HG03457 (cell line): Measurements from ENCODE around the gene TREM1.
"Not testable (repeated sequence)": the region's sequence is repeated elsewhere in the genome, so short reads cannot be mapped to it uniquely, and the experiment has no call there.

ENCODE experiments used
- ATAC-seq: cut with Tn5 transposase; IDR thresholded peaks from one replicate; pipeline ENCODE4 v1.9.1; 2021; ENCODE audit warnings: moderate number of reproducible peaks; ENCODE audit not compliant: unreplicated experiment

The TREM1 gene

DNA sequence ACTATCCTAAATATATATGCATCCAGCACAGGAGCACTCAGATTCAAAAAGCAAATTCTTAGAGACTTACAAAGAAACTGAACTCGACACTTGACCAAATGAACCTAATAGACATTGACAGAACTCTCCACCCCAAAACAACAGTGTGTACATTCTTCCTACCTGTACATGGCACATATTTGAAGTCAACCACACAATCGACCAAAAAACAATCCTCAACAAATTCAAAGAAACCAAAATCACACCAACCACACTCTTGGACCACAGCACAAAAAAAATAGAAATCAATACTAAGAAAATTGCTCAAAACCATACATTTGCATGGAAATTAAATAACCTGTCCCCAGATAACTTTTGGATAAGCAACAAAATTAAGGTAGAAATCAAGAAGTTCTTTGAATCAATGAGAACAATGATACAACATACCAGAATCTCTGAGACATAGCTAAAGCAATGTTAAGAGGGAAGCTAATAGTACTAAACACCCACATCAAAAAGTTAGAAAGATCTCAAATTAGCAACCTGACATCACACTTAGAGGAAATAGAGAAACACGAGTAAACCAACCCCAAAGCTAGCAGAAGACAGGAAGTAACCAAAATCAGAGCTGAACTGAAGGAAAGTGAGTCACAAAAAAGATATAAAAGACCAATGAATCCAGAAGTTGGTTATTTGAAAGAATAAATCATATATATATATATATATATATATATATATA lies 12.5 kb upstream of the TREM1 start:
- no peak for ATAC-seq

DNA sequence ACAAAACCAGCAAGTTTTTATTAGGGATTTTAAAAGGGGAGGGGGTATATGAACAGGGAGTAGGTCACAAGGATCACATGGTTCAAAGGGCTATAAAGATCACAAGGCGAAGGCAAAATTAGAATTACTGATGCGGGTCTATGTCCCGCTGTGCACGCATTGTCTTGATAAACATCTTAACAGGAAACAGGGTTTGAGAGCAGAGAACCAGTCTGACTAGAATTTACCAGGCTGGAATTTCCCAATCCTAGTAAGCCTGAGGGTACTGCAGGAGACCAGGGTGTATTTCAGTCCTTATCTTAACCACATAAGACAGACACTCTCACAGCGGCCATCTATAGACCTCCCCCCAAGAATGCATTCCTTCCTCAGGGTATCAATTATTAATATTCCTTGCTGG lies 10.8 kb upstream of the TREM1 start:
- not testable (repeated sequence) for ATAC-seq

DNA sequence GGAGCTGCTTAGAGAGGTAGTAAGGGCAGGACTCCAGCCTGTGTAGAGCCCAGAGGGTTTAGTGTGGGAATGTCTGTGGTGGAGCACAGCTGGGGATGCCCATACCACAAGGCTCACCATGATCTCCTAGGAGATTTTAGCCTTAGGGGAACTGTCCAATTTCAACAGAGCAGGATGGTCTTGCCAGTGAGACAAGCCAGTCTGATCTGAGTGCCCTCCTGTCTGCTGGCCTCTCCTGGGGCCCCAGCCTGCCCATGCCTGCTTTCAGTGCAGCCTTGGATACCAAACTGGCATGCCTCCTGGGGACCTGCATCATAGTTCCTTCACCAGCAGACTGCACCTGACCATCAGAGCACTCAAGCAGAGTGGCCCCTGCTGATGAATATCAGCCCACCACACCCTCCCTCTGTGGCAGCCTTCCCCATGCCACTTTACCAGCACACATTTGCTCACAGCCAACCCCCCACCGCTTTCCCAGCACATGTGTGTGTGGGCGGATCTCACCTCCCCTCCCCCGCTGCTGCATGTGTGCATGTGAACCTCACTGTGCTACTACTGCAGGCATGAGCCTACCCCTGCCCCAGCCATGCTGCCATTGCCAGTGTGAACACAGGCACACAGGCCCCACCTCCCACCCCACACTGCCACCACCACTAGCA lies 7.9 kb upstream of the TREM1 start:
- no peak for ATAC-seq

DNA sequence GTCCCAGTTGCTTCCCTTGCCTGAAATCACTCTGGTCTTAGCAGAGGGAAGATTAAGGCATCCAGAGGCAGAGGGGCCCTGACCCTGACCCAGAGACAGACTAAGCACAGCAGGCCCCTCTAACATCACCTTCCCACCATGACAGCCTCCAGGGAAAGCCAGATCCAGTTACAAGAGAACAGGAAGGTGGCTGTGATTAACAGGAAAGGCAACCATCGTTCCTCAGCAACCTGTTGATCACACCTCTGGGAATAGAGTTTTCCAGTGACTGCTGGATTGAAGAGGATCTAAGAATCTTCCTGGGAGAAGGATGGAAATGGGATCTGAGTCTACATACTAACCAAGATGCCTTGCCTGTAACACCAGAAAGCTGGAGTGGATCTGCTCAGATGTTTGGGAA lies 5.2 kb upstream of the TREM1 start:
- ATAC-seq, result no peak

DNA sequence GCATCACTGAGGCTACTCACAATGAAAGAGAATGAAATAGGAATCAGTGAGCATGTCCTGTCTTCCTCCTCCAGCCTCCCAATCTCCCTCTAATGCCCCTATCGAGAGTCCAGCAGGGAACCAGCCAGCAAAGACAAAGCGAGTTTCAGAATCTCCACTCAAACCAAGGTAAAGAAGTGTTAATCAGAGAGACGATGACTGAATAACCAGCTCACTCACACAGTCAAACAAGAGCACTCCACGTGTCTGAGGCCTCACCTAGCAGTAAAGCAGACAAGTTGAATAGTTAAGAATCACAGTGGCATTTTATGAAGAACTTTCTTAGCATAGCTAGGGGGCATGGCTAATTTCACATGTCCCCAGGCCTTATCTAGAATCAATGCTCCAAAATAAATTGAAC lies 3.3 kb upstream of the TREM1 start:
- ATAC-seq, result no peak

DNA sequence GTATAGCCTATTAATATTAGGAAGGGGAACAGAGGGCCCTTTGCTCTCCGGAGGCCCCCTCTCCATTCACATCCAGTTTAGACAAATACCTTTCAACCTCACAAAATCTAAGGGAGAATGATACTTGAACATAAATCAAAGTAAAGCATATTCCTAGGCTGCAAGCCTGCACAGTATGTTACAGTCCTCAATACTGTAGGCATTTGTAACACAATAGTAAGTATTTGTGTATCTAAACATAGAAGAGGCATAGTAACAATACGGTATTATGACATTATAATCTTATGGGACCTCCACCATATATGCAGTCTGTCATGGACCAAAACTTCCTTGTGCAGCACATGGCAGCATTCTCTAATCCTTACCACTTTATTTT lies 2.3 kb upstream of the TREM1 start:
- ATAC-seq, result no peak

DNA sequence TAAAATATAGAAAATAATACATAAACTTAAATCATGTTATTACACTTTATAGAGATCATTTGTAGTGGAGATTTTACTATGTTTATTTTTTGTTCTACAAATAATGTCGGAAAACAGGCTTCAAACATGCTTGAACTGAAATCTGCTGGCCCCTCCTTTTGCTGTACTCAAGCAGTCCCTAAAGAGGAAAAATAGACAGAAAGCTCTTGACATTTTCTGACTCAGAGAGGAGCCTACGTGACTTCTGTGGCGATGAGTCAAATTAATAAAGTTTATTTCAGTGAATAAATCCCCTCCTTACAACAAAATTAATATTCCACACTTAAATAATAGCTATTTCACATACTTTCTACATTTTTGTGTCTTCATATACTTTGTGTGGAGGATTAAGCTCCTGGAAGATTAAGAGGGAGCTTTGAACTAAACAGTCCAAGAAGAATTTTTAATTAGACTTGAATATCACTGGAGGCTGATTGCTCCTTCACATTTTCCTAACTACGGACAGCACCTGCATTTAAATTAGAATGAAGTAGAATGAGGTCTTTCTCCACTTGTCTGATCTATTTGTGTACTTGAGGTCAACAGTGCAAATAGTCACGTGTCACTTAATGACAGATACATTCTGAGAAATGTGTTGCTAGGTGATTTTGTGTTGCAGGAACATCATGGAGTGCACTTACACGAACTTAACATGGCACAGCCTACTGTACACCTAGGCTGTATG lies 1.7 kb upstream of the TREM1 start:
- ATAC-seq, result no peak

DNA sequence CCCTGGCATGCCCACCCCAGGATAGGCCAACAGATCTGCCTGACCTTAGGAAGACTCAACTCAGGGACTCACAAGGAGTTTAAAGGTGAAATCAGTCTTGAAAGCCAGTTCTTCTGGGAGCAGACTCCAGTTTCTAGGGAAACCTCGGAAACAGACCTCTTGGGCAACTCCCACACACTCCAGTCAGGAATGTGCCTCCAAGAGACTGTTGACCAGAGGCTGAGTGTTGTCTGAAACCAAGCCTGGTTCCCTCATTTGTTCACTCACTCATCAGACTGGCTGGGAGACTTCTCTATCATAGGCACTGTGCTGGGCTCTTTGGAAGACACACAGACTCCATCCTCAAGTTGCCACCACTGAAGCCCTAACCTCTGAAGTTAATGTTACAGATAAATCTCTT lies 1.8 kb downstream of the TREM1 start:
- ATAC-seq, result no peak

DNA sequence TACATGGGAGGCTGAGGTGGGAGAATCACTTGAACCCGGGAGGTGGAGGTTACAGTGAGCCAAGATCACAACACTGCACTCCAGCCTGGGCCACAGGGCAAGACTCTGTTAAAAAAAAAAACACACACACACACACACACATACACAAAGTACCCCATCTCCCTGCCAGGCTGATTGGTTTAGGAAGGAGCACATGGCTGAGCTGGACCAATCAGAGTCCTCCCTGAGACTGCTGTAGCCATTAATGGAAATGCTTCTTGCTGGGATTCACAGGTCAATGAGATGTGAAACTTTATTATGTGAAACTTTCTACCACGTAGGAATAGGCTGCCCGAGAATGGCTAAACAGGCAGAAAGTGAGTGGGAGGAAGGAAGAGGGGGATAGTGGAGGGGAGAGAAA lies 2.9 kb downstream of the TREM1 start:
- no peak for ATAC-seq

DNA sequence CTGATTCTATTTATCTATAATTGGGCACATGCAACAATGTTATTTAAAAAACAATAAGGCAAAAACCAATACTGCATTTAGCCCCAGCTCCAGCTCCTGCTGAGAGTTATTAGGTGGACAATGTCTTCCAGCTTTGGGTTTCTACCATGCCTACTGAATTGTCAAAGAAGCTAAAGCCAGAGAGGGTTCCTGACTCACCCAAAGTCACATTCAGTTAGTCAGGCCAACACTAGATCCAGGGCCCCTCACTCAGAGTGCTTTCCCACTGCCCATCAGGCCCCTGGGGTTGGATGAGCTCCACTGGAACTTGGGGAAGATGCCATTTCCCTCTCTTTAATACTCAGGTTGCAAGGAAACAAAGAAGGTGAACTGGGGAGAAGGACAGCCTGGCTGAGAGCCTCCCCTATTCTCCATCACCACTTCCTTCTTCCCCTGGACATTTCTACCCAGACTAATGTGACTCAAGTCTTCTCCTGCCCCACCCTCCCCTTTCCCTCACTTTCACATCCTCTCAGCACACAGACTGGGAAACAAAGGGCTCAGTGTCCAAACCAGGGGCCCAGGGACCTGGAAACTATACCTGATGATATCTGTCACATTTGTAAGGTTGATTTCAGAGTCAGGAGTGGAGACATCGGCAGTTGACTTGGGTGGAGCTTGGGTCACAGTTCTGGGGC lies 6.0 kb downstream of the TREM1 start:
- ATAC-seq, result no peak

DNA sequence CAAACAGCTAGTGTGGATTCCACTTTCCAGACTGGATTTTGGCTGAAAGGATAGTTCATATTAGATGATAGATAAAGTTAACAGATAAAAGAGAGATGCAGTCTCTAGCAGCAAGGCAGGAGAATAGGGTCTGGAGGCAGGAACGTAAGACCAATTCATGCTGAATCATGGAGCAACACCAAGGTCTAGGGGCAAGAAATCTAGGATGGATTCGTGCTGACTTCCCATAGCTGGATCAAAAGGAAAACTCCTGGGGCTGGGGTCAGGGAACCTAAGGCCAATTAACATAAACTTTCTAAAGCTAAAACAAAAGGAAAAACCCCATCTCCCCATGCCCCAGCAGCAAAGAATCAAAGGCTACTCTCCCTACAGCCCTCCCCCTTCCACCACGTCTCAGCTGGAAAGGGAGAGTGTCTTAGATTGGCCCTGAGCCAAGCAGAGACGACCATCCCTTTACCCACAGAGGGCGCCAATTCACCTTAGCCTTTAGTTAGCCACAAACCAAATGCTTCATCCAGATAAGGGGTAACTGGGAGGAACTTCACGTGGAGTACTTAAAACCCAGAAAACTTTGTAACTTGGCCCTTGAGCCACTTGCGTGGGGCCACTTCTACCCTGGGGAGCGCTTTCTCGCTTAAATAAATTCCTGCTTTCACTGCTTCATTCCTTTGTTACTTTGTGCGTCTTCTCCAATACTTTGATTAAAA lies 7.6 kb downstream of the TREM1 start:
- ATAC-seq, result no peak

DNA sequence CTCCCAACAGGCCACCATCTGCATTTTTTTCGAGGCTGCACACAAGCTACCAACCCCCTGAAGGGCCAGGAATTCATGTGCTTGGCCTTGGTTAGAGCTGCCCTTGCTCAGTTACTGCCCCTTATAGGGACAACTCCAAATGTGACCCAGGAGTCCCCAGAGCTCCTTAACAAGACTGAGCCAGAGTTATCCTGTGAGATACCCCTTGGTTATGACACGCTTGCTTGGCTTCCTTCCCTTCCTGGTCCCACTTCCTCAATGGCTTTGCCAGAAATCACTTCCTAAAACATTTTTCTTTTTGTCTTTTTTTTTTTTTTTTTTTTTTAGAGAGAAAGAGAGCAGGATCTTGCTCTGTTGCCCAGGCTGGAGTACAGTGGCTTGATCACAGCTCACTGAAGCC lies 8.9 kb downstream of the TREM1 start:
- no peak for ATAC-seq

DNA sequence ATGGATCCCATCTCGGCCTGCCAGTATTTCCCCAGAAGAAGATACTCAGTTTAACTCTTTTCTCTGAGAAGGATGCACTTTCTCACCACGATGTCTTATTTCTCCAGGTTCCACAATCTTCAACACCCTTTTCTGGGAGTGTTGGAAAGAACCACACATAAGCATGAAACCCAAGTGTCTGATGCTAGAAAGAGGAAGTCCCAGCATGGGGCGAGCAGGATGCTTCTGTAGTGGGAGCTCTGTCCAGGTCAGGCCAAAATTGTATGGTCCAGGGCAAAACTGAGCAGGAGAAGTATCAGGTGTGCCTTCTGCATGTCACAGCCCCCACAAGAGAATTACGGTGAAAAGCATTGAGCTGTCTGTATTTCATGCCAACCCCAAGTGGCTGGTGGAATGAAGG lies 11.0 kb downstream of the TREM1 start:
- ATAC-seq, result no peak

DNA sequence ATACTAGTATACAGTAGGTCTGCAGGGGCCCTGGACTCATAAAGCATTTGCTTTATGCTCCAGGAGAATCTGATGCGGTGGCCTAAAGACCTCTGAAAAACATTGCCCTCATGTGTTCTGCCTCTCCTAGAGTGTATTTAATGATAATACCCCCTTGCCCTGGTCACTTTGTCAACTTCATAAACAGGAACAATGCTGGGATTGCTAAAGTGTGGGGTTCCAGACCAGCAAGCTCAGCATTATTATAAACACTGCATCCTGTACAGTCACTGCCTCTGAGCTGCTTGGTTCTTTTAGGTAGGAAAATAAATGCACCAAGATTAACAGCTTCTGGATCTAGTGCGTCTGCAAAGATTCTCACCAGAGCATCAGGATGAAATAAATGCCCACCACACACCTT lies 12.2 kb downstream of the TREM1 start:
- no peak for ATAC-seq

DNA sequence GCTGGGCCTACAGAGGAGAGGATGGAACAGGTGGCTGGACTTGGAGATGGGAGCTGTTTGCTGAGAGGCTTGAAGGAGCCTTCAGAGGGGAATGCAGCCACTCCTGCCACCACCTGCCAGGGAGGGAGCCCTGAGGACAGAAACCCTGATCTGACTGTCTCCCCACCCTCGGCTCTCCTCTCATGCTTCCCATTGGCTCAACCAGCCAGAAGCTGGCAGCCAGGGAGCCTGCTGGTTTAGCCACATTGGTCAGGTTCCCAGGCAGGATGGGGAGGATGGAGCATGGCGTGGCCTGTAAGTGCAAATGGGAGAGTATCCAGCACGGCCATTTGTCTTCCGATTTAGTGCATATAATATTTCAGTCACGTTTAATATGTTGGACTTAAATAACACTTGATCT lies 12.8 kb downstream of the TREM1 start:
- no peak for ATAC-seq

DNA sequence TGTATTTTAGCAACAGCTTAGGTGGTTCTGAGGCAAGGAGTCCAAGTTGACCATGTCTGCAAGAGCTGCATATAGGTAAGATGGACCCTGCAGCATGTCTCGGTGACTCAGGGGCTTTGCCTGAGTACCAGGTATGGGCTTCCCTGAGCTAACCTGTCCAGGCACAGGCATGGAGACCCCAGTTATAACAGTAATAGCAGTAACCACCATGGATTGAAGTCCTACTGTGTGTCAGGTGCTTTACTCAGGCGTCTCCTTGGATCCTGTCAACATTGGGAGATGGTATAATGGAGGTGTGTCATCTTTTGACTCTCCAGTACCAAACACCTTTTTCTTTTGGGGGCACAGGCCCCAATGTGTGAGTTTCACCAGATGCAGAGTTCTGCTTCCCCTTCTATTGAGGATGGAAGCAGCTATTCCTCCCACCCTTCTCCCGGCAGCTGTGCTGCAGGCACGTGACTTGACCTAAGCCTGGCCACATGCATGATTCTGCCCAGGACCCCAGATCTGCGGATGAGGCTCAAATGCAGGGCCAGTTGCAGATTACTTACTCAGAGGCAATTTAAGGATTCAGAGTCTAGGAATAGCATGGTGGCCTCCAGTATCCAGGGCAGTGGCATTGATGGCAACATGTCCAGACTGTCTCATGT lies 13.8 kb downstream of the TREM1 start:
- ATAC-seq, result no peak

DNA sequence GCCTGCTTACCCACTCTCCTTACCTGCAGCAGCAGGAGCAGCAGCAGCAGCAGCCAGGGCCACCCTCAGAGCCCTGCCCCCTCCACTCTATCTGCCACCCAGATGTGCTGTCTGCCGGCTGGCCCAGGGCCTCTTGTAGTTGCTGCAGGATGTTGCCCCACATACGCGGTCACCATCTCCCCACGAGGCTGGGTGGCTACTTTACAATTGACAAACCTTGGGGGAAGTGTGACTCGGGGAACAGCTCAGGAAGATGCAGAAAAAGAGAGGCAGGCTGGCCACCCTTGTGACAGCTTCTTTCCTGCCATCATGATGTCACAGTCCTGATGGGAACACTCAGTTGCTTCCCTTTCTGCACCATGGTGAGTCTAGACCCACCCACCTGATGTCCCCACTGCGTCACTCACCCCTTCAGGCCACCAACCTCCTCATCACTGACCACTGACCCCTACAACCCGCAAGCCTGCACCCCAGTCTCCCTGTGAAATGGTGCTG lies 14.5 kb downstream of the TREM1 start:
- no peak for ATAC-seq

DNA sequence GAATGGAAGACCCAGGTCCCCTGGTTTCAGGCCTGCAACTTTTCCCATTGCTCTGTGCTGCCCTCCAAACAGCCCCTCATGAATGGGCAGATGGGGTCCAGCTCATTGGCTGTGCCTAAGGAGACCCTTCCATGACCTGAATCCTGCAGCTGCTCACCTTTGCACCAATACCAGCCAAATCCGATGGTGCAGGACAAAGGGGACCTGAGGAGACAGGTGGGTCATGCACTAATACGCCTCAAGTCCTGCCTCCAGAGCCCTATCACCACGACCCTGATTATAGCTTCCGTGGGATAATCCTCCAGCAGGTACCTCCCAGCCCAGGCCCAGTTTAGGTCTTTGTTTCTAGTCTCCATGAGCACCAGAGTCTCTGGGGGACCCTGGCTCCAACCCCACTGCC lies 16.8 kb downstream of the TREM1 start:
- ATAC-seq, result no peak

DNA sequence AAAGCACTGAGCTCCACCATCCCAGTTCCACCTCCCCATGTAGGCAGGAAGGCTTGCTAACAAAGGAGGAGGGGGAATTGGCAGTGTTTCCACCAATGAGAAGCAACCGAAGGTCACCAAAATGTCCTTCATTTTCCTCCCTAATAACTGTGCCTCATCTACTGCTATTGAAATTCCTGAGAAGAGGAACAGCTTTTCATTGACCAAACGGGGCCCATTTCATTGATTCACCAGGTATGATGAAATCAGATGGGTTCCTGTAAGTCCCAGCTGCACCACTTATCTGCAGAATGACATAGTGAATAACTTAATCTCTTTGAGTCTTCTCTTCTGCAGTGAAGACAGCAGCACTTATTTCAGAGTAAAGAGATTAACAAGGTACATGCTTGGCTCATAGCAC lies 17.3 kb downstream of the TREM1 start:
- no peak for ATAC-seq

DNA sequence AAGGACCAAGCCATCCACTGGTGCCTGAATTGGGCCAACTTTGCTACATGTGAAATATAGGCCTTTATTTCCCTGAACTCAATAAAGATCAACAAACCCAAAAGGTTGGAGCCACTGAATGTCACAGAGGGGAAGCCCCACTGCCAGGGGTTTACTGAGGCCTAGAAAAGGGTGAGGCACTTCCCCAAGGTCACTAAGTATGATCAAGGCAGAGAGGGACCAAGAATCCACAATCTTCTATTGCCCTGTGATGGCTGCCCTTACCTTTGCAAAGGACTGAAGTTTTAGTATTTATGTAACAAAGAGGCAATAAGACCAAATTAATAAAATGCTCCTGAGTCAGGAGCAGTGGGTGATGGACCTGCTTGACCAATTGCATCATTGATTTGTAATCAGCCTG lies 18.0 kb downstream of the TREM1 start:
- ATAC-seq, result no peak
